Ishikawa (cell line): Measurements from ENCODE around the gene DBN1.

ENCODE experiments used
- CEBPB ChIP-seq: IDR thresholded peaks from 2 replicates; pipeline ENCODE4 v1.6.1; 2012
- CREB1 ChIP-seq: IDR thresholded peaks from 2 replicates; pipeline ENCODE4 v1.6.1; 2012; ENCODE audit warnings: low read depth
- EGR1 ChIP-seq: IDR thresholded peaks from 2 replicates; pipeline ENCODE4 v1.6.1; 2012
- EP300 ChIP-seq: IDR thresholded peaks from 2 replicates; pipeline ENCODE4 v1.6.1; 2012; ENCODE audit warnings: borderline replicate concordance
- FOXM1 ChIP-seq: IDR thresholded peaks from 2 replicates; pipeline ENCODE4 v1.6.1; 2012; ENCODE audit warnings: low read depth, borderline replicate concordance
- MAX ChIP-seq: IDR thresholded peaks from 2 replicates; pipeline ENCODE4 v1.6.1; 2012
- NFIC ChIP-seq: IDR thresholded peaks from 2 replicates; pipeline ENCODE4 v1.6.1; 2012
- RAD21 ChIP-seq: IDR thresholded peaks from 2 replicates; pipeline ENCODE4 v1.6.1; 2012; ENCODE audit warnings: low read depth
- REST ChIP-seq: IDR thresholded peaks from 2 replicates; pipeline ENCODE4 v1.6.1; 2012; ENCODE audit warnings: low read depth, mild to moderate bottlenecking
- TAF1 ChIP-seq: IDR thresholded peaks from 2 replicates; pipeline ENCODE4 v1.6.1; 2012; ENCODE audit warnings: low read depth, mild to moderate bottlenecking
- TCF12 ChIP-seq: IDR thresholded peaks from 2 replicates; pipeline ENCODE4 v1.6.1; 2012; ENCODE audit warnings: low read depth
- TEAD4 ChIP-seq: IDR thresholded peaks from 2 replicates; pipeline ENCODE4 v1.6.1; 2012
- USF1 ChIP-seq: IDR thresholded peaks from 2 replicates; pipeline ENCODE4 v1.6.1; 2012

GRCh38 chr5:177495243-177496060 is 22.0 kb upstream of the DBN1 start:
- TF ChIP-seq REST (no peak), TCF12 (no peak), EP300 (peak; percentile 44; the same call in 1 of the 2 replicates), RAD21 (no peak), MAX (no peak), TAF1 (peak; percentile 13; the same call in 1 of the 2 replicates), TEAD4 (peak; percentile 86), EGR1 (no peak), CREB1 (no peak), NFIC (no peak), FOXM1 (no peak), CEBPB (no peak), USF1 (no peak)
